ELF-1 (cell line): ENCODE results near the gene TAS1R1.
A peak's percentile ranks its signal among the peaks of the same experiment; 100 is the strongest.
"Not testable (repeated sequence)": the region's sequence is repeated elsewhere in the genome, so short reads cannot be mapped to it uniquely, and the experiment has no call there.

Experiments
- DNase-seq: peaks from one replicate; pipeline ENCODE4 v3.0.0-alpha.2; 2016; ENCODE audit warnings: low read depth, low spot score

The TAS1R1 gene

DNA sequence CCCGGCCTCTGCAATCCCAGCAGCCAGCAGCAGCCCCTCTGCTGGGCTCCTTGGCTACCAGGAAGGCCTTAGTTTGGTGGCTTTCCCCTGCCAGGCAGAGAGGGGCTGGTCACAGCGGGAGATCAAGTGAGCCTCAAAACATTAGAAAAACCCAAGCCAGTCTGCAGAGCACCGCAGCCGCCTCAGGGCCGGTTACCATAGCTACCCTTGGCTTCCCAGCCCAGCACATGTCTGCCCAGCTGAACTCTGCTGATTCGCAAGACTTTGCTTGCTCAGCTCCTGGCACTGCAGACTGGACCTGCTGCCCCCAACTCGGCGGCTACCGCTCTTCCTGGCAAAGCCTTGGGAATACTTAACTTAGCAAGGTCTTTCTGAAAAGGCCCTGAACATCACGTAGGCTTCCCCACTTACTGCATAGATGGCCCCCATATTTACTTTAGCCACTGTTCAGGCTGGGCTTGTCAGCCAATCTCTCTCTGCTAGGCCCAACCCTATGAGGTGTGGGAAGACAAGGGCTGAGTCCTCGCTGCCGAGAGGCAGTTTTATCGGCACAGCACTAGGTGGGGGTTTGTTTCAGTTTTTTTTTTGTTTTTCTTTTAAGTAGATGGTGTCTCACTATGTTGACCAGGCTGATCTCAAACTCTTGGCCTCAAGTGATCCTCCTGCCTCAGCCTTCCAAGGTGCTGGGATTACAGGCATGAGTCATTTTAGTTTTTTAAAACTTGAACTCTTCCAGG is 35.0 kb upstream of the TAS1R1 start:
- DNase-seq: peak; percentile 98

DNA sequence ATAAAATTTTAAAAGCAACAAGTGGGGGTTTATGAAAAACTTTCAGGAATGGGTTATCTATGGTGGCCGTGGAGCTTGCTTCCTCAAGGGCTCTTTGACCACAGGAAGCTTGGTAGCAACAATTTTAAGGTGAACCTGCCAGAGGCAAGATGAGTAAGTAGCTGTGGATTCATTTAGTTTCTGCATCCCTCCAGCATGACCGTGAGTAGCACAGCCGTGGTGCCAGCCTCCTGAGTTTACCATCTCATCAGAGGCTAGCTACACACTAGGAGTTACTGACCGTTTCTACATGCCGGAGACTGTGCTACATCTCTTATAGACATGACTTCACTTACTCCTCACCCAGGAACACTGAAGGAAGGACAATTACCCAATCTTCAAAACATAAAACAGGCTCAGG is 33.6 kb upstream of the TAS1R1 start:
- DNase-seq: no peak

DNA sequence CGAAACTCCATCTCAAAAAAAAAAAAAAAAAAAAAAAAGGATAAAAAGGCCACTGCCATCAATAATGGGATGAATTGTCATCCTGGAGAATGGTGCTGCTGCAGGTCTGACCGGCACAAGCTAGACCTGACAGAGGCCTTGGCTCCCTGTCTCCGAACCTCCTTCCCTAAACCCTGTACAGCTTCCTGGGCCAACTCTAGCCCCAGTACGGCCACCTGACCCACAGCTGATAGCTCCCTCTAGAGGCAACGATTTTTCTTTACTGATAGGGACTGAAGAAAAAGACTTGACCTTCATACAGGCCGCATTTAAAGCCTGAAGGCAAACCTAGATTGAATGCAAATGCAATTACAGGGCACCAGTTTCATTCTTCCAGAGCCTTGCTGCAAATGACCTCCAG is 31.5 kb upstream of the TAS1R1 start:
- DNase-seq: peak; percentile 74

DNA sequence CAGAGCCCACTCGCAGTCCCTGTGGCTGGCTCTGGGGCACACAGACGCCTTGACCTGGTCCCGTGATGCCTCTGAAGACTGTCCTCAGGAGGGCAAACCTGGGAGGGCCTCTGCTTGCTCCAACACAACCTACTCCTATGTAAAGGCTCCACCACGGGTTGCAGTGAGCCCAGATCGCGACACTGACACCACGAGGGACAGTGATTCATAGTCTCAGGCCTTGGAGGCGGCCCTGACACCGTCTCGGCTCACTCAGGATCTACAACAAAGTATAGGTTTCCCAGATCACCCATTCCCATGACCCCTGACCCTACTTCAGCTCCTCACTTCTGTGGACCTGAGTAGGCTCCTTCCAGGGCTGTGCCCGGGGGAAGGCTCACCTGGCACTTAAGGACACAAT is 28.8 kb upstream of the TAS1R1 start:
- DNase-seq: no peak

DNA sequence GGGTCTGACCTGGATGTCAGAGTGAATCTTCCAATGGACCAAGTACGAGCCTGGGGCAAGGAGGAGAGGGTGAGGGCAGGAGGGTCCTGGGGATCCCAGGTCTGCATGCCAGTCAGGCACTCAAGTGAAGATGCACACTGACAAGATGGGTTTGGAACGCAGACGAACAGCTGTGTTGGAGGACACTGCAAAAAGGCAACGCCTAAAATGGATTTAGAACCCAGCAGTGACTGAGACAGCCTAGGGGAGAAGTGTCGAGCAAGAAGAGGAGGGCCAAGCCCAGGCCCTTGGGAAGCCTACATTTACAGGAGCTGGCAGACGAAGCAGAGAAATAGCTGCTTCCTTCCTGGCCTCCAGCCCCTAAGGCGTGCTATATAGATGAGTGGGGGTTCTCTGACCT is 26.6 kb upstream of the TAS1R1 start:
- DNase-seq: no peak

DNA sequence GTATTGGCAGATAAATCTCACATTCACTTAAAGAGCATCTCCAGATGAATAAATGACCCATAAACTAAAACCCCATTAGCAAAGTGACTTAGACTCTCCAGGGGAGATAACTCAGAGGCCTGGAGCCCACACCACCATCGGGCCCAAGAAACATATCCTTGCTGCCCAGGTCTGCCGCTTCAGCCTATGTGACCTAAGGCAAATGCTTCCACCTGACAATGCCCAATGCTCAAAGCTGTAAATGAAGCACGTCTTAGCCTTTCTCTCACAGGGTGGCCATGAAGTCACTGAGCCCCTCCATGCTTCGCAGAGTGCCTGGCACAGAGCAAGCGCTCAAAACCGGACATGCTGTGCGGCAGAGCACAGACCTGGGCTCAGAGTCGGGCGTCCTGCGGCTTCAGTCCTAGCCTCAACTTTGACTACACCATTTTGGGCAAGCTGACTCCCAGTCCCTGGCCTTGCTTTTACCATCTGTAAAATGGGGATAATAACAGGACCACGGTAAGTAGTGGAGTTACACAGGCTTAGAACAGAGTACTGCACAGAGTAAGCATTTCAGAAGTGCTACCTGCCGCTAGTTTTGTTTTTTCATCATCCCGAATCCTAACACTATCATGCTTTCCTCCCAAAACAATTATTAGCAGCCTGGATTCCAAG is 24.5 kb upstream of the TAS1R1 start:
- no peak for DNase-seq

DNA sequence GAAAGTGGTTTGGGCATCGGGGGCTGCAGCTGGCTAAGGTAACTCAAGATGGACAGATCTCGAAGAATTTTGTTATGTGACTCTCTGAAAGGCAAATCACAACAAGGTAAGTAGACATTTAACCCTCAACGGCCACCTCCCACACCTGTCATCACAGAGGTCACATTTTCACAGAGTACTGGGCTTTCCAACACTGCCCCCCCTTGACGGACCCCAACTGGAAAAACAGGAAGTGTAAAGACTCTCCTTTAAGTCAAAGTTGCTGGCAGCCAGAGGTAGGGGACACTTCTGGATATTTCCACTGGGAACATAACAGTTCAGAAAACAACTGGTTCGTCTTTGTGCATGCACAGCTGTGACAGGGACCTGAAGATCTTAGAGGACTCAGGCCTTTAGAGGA is 23.1 kb upstream of the TAS1R1 start:
- DNase-seq: no peak

DNA sequence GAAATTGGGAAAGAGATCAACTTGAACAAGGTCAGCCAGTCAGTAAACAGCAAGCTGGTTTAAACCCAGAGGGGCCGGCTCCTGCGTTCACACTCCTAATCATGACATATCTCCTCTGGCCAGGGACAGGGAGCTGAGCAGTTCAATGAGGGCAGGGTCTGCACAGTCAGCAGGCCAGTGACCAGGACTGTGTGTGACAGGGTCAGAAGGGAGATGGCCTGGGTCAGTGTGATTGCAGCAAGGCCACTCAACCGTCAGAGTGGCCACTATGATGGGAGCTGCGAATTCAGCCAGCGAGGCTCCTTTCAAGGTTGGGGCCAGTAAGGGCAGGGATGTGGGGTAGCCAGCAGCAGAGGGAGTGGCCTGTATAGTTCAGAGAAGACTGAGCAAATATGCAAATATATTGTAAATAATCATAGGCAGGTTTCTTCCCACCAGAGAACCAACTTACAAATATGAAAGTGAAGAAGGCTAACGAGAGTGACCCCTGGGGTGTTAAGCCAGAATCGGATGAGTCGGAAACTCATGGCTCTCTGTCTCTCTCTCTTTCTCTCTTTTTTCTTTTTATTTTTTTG is 20.8 kb upstream of the TAS1R1 start:
- no peak for DNase-seq

DNA sequence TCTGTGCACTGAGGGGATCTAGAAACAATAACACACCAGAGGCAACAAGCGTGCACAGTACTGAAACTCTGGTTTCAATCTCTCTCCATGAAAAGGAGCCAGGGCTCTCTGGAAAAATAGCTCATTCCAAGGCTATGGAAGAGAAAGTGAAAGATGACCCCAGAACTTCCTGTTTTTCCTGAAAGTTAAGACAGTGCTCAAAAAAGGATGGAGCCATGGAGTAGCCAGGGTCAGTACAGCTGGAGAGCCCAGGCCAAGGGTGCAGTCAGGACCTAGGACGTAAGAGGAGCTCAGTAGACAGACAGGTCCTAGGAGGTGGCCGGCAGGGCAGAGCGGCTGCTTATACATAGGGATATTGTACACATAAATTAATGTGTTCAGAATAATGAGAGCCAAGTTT is 19.9 kb upstream of the TAS1R1 start:
- DNase-seq: no peak

DNA sequence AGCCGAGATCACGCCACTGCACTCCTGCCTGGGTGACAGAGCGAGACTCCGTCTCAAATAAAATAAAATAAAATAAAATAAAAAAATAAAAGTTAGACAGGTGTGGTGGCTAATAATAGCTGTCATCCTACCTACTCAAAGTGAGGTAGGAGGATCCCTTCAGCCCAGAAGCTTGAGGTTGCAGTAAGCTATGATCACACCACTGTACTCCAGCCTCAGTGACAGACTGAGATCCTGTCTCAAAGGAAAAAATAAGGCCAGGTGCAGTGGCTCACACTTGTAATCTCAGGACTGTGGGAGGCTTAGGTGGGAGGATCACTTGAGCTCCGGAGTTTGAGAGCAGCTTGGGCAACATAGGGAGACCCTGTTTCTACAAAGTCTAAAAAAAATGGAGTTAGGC is 18.8 kb upstream of the TAS1R1 start:
- no peak for DNase-seq

DNA sequence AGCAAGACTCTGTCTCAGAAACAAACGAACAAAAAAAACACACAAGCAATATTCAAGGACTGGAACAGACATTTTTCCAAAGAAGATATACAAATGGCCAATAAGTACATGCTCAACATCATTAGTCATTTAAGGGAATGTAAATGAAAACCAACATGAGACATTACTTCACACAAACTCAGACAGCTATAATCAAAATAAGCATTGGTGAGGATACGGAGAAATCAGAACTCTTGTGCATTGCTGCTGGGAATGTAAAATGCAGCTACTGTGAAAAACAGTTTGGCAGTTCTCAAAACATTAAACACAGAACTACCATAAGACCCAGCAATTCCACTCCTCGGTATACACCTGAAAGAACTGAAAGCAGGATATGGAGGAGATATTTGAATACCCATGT is 16.2 kb upstream of the TAS1R1 start:
- DNase-seq: no peak

DNA sequence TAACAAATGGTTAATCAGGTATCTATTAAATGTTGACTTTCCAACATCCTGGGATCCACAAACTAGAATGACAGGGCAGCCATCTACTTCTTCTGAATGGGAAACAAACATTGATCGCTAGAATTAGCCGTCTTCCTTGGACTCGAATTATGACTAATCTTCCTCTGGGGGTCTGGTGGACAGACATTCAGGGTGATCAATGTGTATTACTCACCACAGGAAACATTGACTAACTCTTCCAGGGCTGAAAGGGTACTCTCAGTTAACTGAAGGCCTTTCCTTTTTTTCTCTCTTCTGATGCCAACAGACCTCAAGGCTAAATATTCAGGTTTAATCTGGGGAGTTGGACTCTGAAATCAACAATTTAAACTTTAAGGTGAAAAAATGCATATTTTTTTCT is 10.3 kb upstream of the TAS1R1 start:
- no peak for DNase-seq

DNA sequence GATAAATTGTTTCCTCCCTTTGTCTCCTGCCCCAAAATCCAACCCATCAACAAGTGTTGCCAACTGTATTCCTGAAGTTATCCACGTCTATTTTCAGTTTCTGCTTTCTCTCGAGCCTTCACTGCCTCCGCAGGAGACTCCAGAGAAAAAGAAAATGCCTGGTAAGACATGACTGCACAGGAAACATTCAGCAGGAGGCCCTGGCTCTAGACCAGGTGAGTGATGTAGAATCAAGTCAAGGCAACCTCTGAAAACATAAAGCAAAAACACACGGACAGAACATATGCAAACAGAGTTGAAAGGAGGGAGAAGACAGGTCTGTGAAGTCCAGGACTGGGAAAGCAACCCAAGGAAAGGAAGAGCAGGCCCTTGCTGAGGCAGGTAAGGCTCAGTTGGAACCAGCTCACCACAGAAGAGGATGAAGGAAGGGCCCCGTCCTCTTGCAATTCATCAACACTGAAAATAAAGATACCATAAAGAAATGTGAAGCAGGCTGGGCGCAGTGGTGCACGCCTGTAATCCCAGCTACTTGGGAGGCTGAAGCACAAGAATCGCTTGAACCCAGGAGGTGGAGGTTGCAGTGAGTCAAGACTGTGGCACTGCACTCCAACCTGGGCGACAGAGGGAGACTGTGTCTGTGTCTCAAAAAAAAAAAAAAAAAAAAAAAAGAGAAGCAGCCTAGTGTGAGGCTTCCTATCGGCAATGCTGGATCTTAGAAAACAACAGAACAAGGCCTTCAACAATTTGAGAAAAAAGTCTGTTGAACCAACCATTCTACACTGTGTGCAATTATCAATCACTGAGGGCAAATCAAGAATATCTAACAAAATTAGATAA is 9.6 kb upstream of the TAS1R1 start:
- no peak for DNase-seq

DNA sequence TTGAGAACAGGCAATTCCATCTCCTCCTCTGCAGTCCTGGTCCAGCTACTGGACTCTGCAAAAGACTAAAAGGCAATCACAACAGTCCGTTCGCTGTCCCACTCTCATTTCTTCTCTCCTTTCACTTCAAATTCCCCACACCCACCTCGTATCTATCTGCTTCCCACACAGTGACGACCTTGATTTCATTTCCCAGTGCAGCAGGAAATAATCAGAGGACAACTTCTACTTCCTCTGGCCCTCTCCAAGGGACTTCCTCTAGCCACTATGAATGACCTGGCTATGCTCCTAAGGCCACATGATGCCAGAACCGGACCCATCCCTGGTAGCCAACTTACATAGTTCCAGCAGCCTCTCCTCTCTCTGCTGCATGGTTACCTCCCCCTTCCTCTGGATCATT is 8.8 kb upstream of the TAS1R1 start:
- no peak for DNase-seq

DNA sequence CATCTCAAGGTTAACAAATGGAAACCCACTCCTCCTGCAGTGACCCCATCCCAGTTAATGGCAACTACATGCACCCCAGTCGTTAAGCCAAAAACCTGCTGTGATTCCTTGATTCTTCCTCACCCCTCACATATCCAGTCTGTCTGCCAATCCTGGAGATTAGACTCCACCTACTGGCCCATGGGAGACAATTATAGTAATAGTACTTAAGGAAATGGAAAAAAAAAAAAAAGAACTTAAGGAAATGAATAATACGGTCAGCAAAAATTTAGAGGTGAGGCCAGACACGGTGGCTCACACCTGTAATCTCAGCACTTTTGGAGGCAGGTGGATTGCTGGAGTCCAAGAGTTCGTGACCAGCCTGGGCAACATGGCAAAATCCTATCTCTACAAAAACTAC is 7.8 kb upstream of the TAS1R1 start:
- DNase-seq: no peak

DNA sequence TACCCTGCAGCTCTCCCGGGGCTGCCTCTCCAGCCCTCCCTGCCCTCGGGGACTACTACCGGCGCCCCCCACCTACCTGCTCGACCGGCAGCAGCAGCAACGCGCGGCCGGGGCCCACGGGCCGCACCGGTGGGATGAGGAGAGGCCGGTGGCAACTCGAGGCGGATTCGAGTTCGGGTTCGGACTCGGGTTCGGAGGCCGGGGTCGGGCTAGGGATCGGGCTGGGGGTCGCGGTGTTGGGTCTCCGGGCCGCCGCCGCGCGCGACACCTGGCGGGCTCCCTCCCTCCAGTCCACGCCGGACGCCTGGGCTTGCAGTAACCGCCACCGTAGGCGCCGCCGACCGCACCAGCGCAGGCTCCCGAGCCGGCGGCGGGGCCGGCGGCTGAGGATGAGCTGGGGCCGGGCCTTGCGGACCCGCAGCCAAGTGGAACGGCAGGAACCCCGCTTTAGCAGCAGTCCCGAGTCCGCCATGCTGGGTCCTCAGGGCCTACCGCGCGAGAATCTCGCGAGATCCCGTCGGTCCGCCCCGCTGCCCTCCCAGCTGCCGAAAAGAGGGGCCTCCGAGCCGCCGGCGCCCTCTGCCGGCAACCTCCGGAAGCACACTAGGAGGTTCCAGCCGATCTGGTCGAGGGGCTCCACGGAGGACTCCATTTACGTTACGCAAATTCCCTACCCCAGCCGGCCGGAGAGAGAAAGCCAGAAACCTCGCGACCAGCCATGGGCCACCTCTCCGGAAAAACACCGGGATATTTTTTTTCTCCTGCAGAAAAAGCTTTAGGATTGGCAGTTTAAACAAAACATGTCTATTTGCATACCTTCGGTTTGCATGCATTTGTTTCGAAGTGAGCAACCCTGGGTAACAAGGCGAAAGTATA is 838 bp upstream of the TAS1R1 start, which contains the start of gene NOL9:
NOL9 (minus strand) TSS at position 483 of the 876 bp plus-strand sequence; CDS start at position 472, 11 bp downstream.
- peak; percentile 98 for DNase-seq

DNA sequence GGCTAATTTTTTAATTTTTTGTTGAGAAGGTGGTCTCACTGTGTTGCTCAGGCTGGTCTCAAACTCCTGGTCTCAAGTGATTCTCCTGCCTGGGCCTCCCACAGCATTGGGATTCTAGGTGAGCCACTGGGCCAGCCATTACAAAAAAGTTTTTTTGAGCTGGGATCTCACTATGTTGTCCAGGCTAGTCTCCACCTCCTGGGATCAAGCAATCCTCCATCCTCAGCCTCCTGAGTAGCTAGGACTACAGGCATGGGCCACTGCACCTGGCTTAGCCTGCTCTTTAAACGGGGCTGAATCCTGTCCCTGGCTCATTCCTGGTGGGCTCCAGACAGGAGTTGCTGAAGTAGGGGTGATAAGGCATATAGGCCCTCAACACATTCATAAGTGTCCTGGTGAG is 2.5 kb downstream of the TAS1R1 start:
- DNase-seq: no peak

DNA sequence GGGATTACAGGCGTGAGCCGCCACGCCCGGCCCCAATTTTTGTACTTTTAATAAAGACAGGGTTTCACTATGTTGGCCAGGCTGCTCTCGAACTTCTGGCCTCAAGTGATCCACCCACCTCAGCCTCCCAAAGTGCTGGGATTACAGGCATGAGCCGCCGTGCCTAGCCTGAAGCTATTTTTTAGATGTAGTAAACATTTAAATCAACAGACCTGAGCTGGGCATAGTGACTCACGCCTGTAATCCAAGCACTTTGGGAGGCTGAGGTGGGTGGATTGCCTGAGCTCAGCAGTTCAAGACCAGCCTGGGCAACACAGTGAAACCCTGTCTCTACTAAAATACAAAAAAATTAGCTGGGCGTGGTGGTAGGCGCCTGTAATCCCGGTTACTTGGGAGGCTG is 4.1 kb downstream of the TAS1R1 start:
- DNase-seq: not testable (repeated sequence)

DNA sequence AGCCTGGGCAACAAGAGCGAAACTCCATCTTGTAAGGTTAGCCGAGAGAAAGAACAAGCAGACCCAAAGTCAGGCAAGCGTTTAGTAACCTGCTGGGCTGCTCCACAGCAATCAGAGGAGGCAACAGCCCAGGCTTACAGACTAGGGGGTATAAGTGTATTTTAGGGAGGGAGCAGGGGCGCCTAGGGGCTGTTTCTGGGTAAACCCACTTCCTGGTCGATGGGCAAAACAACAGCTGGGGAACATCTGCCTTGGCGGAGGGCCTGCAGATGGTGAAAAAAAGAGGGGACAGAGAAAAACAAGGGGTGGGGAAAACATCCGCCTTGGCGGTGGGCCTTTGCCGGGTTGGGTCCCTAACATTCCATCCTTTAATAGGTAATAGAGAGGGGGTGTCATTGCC is 5.2 kb downstream of the TAS1R1 start:
- no peak for DNase-seq

DNA sequence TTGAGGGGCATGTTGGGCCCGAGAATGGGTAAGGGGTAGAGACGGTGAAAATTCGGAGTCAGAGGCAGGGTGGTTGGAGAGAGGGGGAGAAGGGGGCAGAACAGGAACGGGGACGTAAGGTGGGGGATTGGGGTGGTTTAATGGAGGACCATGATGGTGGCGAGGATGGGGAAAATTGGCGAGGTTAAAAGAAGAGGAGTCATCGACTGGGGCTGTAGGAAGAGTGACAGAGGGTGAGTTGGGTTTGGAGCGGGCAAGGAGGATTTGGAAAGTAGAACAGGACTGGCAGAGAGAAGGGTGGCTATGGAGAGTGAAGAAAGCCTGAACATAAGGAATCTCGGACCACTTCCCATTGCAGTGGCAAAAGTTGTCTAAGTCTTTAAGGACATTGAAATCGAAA is 13.9 kb downstream of the TAS1R1 start:
- DNase-seq: no peak

DNA sequence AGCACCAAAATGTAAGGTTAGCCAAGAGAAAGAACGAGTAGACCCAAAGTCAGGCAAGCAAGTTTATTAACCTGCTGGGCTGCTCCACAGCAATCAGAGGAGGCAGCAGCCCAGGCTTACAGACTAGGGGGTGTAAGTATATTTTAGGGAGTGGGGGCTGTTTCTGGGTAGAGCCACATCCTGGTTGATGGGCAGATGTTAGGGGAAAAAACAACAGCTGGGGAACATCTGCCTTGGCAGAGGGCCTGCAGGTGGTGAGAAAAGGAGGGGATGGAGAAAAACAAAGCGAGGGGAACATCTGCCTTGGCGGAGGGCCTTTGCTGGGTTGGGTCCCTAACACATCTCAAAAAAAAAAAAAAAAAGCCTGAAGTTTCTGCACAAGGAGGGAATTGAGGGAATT is 15.0 kb downstream of the TAS1R1 start:
- no peak for DNase-seq
